ENCODE data around the gene KCNMB2.

Gene KCNMB2

DNA sequence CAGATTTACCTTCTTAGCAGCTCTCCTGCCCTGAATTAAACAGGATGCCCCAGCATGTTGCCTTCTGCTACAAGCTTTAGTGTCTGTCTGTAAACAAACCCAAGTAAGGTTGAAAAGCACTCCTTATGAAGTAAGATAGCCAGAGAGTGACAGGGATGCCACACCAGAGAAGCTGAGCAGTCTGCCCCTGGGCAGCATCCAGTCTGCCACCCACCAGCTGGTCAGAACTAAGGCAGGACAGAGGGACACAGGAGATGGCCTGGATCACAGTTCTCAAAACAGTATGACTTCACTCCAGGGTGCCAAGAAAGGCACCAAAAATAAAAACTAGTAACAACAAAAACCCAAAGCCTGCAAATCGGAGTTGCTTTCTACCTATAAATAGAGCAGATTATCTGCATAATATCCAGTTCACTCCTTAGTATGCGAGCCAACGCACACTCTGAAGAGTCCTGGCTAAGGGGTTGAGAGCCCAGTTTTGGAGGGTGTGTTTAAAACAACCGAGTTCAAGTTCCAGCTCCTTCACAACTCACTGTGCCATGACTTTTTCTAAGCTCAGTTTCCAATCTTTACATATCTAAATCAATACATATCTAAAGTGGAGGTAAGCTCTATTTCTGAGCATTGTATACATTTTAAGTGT lies 198.9 kb downstream of the KCNMB2 start:
- no peaks in the 10 kb centered on the region for H3K9me3 ChIP-seq (replicated peaks in 1 of 2; ENCODE audit: control insufficient read depth in 2 of 2, insufficient read depth in 1 of 2, low read depth in 1 of 2, low read length in 2 of 2)
- no peak overlapping the region for H3K18ac ChIP-seq (ENCODE audit: low read length)
- no peak overlapping the region for H3K27ac ChIP-seq (replicated peaks; ENCODE audit: low read length)
- no peak overlapping the region for H2BK15ac ChIP-seq (ENCODE audit: low read length)
- no peak overlapping the region for H2AK5ac ChIP-seq (ENCODE audit: low read depth, low read length)
- H3K23ac ChIP-seq (ENCODE audit: low read depth, low read length, poor library complexity): no peak overlapping the region
- H3K4me3 ChIP-seq (ENCODE audit: low read length in 2 of 2): no peak overlapping the region
- no peak overlapping the region for H2BK5ac ChIP-seq (ENCODE audit: low read length)
- H2BK120ac ChIP-seq (ENCODE audit: low read depth, low read length): no peak overlapping the region
- no peak overlapping the region for H2AFZ ChIP-seq (ENCODE audit: low read length)
- no peak overlapping the region for H3K14ac ChIP-seq (ENCODE audit: low read length)
- H3K4me2 ChIP-seq (ENCODE audit: insufficient read depth, low read length, poor library complexity, severe bottlenecking): no peak overlapping the region
- H2BK12ac ChIP-seq (ENCODE audit: low read length): no peak overlapping the region
- no peaks in the 10 kb centered on the region for H3K27me3 ChIP-seq (ENCODE audit: control insufficient read depth in 3 of 3, insufficient read depth in 3 of 3, low read depth in 1 of 3, low read length in 3 of 3)
- no peak for DNase-seq (ENCODE audit: low spot score)
- WGBS, 2 donors (ENCODE audit: extremely low coverage in 2 of 2, insufficient read length in 2 of 2, insufficient replicate concordance in 1 of 2): no CpG with 5 or more reads among the region's 4 CpGs
- H3K79me1 ChIP-seq (ENCODE audit: low read depth, low read length): no peaks in the 10 kb centered on the region
- no peak overlapping the region for H3K4ac ChIP-seq (ENCODE audit: low read length)
- H3K9ac ChIP-seq (ENCODE audit: low read depth, low read length, poor library complexity): no peak overlapping the region
- H4K8ac ChIP-seq (ENCODE audit: low read depth, low read length): no peak overlapping the region
- H3K4me1 ChIP-seq (ENCODE audit: control insufficient read depth in 2 of 2, insufficient read depth in 1 of 2, low read depth in 1 of 2, low read length in 2 of 2): no peaks in the 10 kb centered on the region
- no peak overlapping the region for H4K91ac ChIP-seq (ENCODE audit: low read depth, low read length, poor library complexity)
- H3K36me3 ChIP-seq (replicated peaks in 1 of 2; ENCODE audit: control insufficient read depth in 2 of 2, insufficient read depth in 2 of 2, low read length in 2 of 2): no peaks in the 10 kb centered on the region

GRCh38 chr3:178736300-178736699 lies 200.1 kb downstream of the KCNMB2 start:
- no peak overlapping the region for H3K9ac ChIP-seq (ENCODE audit: low read depth, low read length, poor library complexity)
- H3K9me3 ChIP-seq (replicated peaks in 1 of 2; ENCODE audit: control insufficient read depth in 2 of 2, insufficient read depth in 1 of 2, low read depth in 1 of 2, low read length in 2 of 2): no peaks in the 10 kb centered on the region
- H3K79me1 ChIP-seq (ENCODE audit: low read depth, low read length): no peaks in the 10 kb centered on the region
- H2BK15ac ChIP-seq (ENCODE audit: low read length): no peak overlapping the region
- no peak overlapping the region for H3K4ac ChIP-seq (ENCODE audit: low read length)
- no peak overlapping the region for H4K8ac ChIP-seq (ENCODE audit: low read depth, low read length)
- no peak overlapping the region for H2AK5ac ChIP-seq (ENCODE audit: low read depth, low read length)
- H2BK12ac ChIP-seq (ENCODE audit: low read length): no peak overlapping the region
- H3K4me1 ChIP-seq (ENCODE audit: control insufficient read depth in 2 of 2, insufficient read depth in 1 of 2, low read depth in 1 of 2, low read length in 2 of 2): no peaks in the 10 kb centered on the region
- no peak overlapping the region for H2AFZ ChIP-seq (ENCODE audit: low read length)
- no peak overlapping the region for H2BK5ac ChIP-seq (ENCODE audit: low read length)
- no peak overlapping the region for H3K18ac ChIP-seq (ENCODE audit: low read length)
- WGBS, 2 donors (ENCODE audit: extremely low coverage in 2 of 2, insufficient read length in 2 of 2, insufficient replicate concordance in 1 of 2): no CpG with 5 or more reads among the region's 3 CpGs
- no peak overlapping the region for H2BK120ac ChIP-seq (ENCODE audit: low read depth, low read length)
- no peak overlapping the region for H4K91ac ChIP-seq (ENCODE audit: low read depth, low read length, poor library complexity)
- H3K36me3 ChIP-seq (replicated peaks in 1 of 2; ENCODE audit: control insufficient read depth in 2 of 2, insufficient read depth in 2 of 2, low read length in 2 of 2): no peaks in the 10 kb centered on the region
- DNase-seq (ENCODE audit: low spot score): no peak
- H3K4me3 ChIP-seq (ENCODE audit: low read length in 2 of 2): no peak overlapping the region
- no peak overlapping the region for H3K14ac ChIP-seq (ENCODE audit: low read length)
- no peaks in the 10 kb centered on the region for H3K27me3 ChIP-seq (ENCODE audit: control insufficient read depth in 3 of 3, insufficient read depth in 3 of 3, low read depth in 1 of 3, low read length in 3 of 3)
- no peak overlapping the region for H3K4me2 ChIP-seq (ENCODE audit: insufficient read depth, low read length, poor library complexity, severe bottlenecking)
- no peak overlapping the region for H3K27ac ChIP-seq (replicated peaks; ENCODE audit: low read length)
- H3K23ac ChIP-seq (ENCODE audit: low read depth, low read length, poor library complexity): no peak overlapping the region

DNA sequence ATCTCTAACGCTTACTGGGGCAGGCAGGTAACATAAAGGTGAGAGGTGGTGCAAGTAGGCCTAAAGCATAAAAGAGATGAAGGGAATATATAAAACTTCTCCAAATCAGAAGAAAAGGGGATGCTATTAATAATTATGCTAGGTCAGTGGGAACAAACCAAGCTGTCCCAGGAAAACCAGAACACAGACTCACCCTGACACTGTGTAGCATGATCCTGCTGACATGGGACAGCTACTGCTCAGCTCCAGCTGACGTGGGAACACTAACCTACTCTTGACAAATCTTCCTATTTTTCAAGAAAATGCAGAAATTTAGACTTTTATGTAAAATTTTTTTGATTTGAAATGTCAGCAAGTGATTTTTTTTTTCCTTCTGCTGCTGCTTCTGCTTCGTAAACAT lies 203.5 kb downstream of the KCNMB2 start:
- no peak overlapping the region for H3K4ac ChIP-seq (ENCODE audit: low read length)
- no peak overlapping the region for H3K9ac ChIP-seq (ENCODE audit: low read depth, low read length, poor library complexity)
- H3K4me3 ChIP-seq (ENCODE audit: low read length in 2 of 2): no peak overlapping the region
- no peak overlapping the region for H2BK12ac ChIP-seq (ENCODE audit: low read length)
- H3K14ac ChIP-seq (ENCODE audit: low read length): no peak overlapping the region
- H3K9me3 ChIP-seq (replicated peaks in 1 of 2; ENCODE audit: control insufficient read depth in 2 of 2, insufficient read depth in 1 of 2, low read depth in 1 of 2, low read length in 2 of 2): no peaks in the 10 kb centered on the region
- no peaks in the 10 kb centered on the region for H3K79me1 ChIP-seq (ENCODE audit: low read depth, low read length)
- H4K91ac ChIP-seq (ENCODE audit: low read depth, low read length, poor library complexity): no peak overlapping the region
- H3K4me2 ChIP-seq (ENCODE audit: insufficient read depth, low read length, poor library complexity, severe bottlenecking): no peak overlapping the region
- no peak overlapping the region for H3K18ac ChIP-seq (ENCODE audit: low read length)
- DNase-seq (ENCODE audit: low spot score): no peak
- no peak overlapping the region for H3K27ac ChIP-seq (replicated peaks; ENCODE audit: low read length)
- H2BK15ac ChIP-seq (ENCODE audit: low read length): no peak overlapping the region
- H2BK120ac ChIP-seq (ENCODE audit: low read depth, low read length): no peak overlapping the region
- no peak overlapping the region for H2AFZ ChIP-seq (ENCODE audit: low read length)
- H3K27me3 ChIP-seq (ENCODE audit: control insufficient read depth in 3 of 3, insufficient read depth in 3 of 3, low read depth in 1 of 3, low read length in 3 of 3): no peaks in the 10 kb centered on the region
- H4K8ac ChIP-seq (ENCODE audit: low read depth, low read length): no peak overlapping the region
- no peak overlapping the region for H2AK5ac ChIP-seq (ENCODE audit: low read depth, low read length)
- no peak overlapping the region for H2BK5ac ChIP-seq (ENCODE audit: low read length)
- H3K23ac ChIP-seq (ENCODE audit: low read depth, low read length, poor library complexity): no peak overlapping the region
- H3K36me3 ChIP-seq (replicated peaks in 1 of 2; ENCODE audit: control insufficient read depth in 2 of 2, insufficient read depth in 2 of 2, low read length in 2 of 2): no peaks in the 10 kb centered on the region
- no CpG with 5 or more reads among the region's 3 CpGs for WGBS, 2 donors (ENCODE audit: extremely low coverage in 2 of 2, insufficient read length in 2 of 2, insufficient replicate concordance in 1 of 2)
- H3K4me1 ChIP-seq (ENCODE audit: control insufficient read depth in 2 of 2, insufficient read depth in 1 of 2, low read depth in 1 of 2, low read length in 2 of 2): no peaks in the 10 kb centered on the region

DNA sequence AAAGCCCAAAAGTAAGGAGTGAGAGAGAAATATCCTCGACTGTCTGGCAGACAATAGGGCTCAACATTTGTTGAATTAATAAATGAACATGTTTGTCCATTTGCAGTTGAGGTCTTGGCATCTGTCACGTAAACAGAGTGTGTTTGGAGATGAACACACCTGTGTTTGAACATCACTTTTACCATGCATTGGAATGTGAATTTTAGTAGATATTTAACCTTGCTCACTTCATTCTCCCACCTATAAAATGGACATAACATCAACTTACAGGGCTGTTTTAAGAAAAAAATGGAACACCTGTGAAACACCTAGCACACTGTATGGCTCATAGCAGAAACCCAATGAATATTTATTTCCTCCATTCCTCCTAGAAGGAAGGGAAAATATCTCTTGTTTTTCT lies 204.8 kb downstream of the KCNMB2 start:
- Histone ChIP-seq H2BK120ac (ENCODE audit: low read depth, low read length) (no peak overlapping the region), H3K4ac (ENCODE audit: low read length) (no peak overlapping the region), H3K23ac (ENCODE audit: low read depth, low read length, poor library complexity) (no peak overlapping the region), H3K18ac (ENCODE audit: low read length) (no peak overlapping the region), H3K4me2 (ENCODE audit: insufficient read depth, low read length, poor library complexity, severe bottlenecking) (no peak overlapping the region), H2BK15ac (ENCODE audit: low read length) (no peak overlapping the region), H3K4me1 (ENCODE audit: control insufficient read depth in 2 of 2, insufficient read depth in 1 of 2, low read depth in 1 of 2, low read length in 2 of 2) (no peaks in the 10 kb centered on the region), H2AFZ (ENCODE audit: low read length) (no peak overlapping the region), H3K79me1 (ENCODE audit: low read depth, low read length) (no peaks in the 10 kb centered on the region), H4K8ac (ENCODE audit: low read depth, low read length) (no peak overlapping the region), H3K27ac (replicated peaks; ENCODE audit: low read length) (no peak overlapping the region), H3K9me3 (replicated peaks in 1 of 2; ENCODE audit: control insufficient read depth in 2 of 2, insufficient read depth in 1 of 2, low read depth in 1 of 2, low read length in 2 of 2) (no peaks in the 10 kb centered on the region), H3K9ac (ENCODE audit: low read depth, low read length, poor library complexity) (no peak overlapping the region), H3K14ac (ENCODE audit: low read length) (no peak overlapping the region), H2BK12ac (ENCODE audit: low read length) (no peak overlapping the region), H3K27me3 (ENCODE audit: control insufficient read depth in 3 of 3, insufficient read depth in 3 of 3, low read depth in 1 of 3, low read length in 3 of 3) (no peaks in the 10 kb centered on the region), H3K36me3 (replicated peaks in 1 of 2; ENCODE audit: control insufficient read depth in 2 of 2, insufficient read depth in 2 of 2, low read length in 2 of 2) (no peaks in the 10 kb centered on the region), H4K91ac (ENCODE audit: low read depth, low read length, poor library complexity) (no peak overlapping the region), H3K4me3 (ENCODE audit: low read length in 2 of 2) (no peak overlapping the region), H2BK5ac (ENCODE audit: low read length) (no peak overlapping the region), H2AK5ac (ENCODE audit: low read depth, low read length) (no peak overlapping the region)
- WGBS, 2 donors (ENCODE audit: extremely low coverage in 2 of 2, insufficient read length in 2 of 2, insufficient replicate concordance in 1 of 2): no CpG with 5 or more reads among the region's 2 CpGs
- DNase-seq (ENCODE audit: low spot score): no peak

Data from neuronal stem cell (in vitro differentiated cells).